HL-60 (cell line): ENCODE data around the gene ENO3.
"Not testable (repeated sequence)": the region's sequence is repeated elsewhere in the genome, so short reads cannot be mapped to it uniquely, and the experiment has no call there.

Experiments
- GABPA ChIP-seq: IDR thresholded peaks from 2 replicates; pipeline ENCODE4 v1.6.1; 2012; ENCODE audit warnings: low read depth
- POLR2AphosphoS5 ChIP-seq: IDR thresholded peaks from 2 replicates; pipeline ENCODE4 v1.6.1; 2012; ENCODE audit warnings: low read depth
- SPI1 ChIP-seq: IDR thresholded peaks from 2 replicates; pipeline ENCODE4 v1.6.1; 2012; ENCODE audit warnings: low read depth, mild to moderate bottlenecking, borderline replicate concordance
- TF ChIP-seq, protein P1 (sequence below): IDR thresholded peaks from one replicate; pipeline ENCODE4 v1.5.1; 2011; ENCODE audit warnings: low read length, control low read depth, inconsistent platforms; ENCODE audit not compliant: insufficient read depth
- TF ChIP-seq, protein P2 (sequence below): IDR thresholded peaks from 2 replicates; pipeline ENCODE4 v1.6.1; 2012; ENCODE audit warnings: low read depth; ENCODE audit not compliant: insufficient replicate concordance

DNA sequence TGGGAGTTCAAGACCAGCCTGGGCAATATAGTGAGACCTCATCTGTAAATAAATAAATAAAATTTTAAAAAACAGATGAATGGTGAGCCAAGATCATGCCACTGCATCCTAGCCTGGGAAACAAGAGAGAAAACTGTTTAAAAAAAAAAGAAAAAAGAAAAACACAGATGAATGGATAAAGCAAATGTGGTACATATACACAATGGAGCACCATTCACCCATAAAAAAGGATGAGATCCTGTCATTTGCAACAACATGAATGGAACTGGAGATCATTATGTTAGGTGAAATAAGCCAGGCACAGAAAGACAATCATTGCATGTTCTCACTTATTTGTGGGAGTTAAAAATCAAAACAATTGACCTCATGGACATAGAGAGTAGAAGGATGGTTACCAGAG lies 44.3 kb upstream of the ENO3 start:
- TF ChIP-seq, protein P1, sequence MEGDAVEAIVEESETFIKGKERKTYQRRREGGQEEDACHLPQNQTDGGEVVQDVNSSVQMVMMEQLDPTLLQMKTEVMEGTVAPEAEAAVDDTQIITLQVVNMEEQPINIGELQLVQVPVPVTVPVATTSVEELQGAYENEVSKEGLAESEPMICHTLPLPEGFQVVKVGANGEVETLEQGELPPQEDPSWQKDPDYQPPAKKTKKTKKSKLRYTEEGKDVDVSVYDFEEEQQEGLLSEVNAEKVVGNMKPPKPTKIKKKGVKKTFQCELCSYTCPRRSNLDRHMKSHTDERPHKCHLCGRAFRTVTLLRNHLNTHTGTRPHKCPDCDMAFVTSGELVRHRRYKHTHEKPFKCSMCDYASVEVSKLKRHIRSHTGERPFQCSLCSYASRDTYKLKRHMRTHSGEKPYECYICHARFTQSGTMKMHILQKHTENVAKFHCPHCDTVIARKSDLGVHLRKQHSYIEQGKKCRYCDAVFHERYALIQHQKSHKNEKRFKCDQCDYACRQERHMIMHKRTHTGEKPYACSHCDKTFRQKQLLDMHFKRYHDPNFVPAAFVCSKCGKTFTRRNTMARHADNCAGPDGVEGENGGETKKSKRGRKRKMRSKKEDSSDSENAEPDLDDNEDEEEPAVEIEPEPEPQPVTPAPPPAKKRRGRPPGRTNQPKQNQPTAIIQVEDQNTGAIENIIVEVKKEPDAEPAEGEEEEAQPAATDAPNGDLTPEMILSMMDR, result not testable (repeated sequence)
- TF ChIP-seq, protein P2, sequence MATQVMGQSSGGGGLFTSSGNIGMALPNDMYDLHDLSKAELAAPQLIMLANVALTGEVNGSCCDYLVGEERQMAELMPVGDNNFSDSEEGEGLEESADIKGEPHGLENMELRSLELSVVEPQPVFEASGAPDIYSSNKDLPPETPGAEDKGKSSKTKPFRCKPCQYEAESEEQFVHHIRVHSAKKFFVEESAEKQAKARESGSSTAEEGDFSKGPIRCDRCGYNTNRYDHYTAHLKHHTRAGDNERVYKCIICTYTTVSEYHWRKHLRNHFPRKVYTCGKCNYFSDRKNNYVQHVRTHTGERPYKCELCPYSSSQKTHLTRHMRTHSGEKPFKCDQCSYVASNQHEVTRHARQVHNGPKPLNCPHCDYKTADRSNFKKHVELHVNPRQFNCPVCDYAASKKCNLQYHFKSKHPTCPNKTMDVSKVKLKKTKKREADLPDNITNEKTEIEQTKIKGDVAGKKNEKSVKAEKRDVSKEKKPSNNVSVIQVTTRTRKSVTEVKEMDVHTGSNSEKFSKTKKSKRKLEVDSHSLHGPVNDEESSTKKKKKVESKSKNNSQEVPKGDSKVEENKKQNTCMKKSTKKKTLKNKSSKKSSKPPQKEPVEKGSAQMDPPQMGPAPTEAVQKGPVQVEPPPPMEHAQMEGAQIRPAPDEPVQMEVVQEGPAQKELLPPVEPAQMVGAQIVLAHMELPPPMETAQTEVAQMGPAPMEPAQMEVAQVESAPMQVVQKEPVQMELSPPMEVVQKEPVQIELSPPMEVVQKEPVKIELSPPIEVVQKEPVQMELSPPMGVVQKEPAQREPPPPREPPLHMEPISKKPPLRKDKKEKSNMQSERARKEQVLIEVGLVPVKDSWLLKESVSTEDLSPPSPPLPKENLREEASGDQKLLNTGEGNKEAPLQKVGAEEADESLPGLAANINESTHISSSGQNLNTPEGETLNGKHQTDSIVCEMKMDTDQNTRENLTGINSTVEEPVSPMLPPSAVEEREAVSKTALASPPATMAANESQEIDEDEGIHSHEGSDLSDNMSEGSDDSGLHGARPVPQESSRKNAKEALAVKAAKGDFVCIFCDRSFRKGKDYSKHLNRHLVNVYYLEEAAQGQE, result not testable (repeated sequence)
- not testable (repeated sequence) for TF ChIP-seq GABPA, POLR2AphosphoS5, SPI1
